Left ventricle myocardium inferior (tissue), 1 donor: Measurements from ENCODE around the gene H6PD. TPM values are rescaled to one million over a fixed set of nuclear protein-coding genes. Genes with fewer than 3 reads are reported as not detected.

Experiments used
- DNase-seq: peaks from one replicate; pipeline ENCODE4 v3.0.0-alpha.2; 2020
- H3K27ac ChIP-seq: fragments of 200-600 bp; replicated peaks from 2 replicates; pipeline ENCODE4 v1.8.0; 2021
- H3K27me3 ChIP-seq: fragments of 200-600 bp; 2 replicates; pipeline ENCODE4 v1.8.0; 2021; ENCODE audit warnings: low read depth
- H3K36me3 ChIP-seq: fragments of 200-600 bp; 2 replicates; pipeline ENCODE4 v1.8.0; 2021
- H3K4me1 ChIP-seq: fragments of 200-600 bp; 2 replicates; pipeline ENCODE4 v1.8.0; 2021
- H3K4me3 ChIP-seq: fragments of 200-600 bp; 2 replicates; pipeline ENCODE4 v1.8.0; 2021; ENCODE audit warnings: mild to moderate bottlenecking, moderate library complexity
- H3K9me3 ChIP-seq: fragments of 200-600 bp; replicated peaks from 2 replicates; pipeline ENCODE4 v1.8.0; 2021
- intact Hi-C: fragments of 100-400 bp; cut with micrococcal nuclease; formaldehyde crosslinking; loops from one replicate; pipeline ENCODE4 v1.11.0; 2022
- total RNA-seq: library from RNA; stranded (reverse); fragmentation: NEBNext Ultra II Directional; extraction: Animal tissue kit (Norgen Biotek cat#: 25700); gene quantifications from one replicate; pipeline ENCODE4 v1.2.1, GENCODE V29; 2021
- TF ChIP-seq, protein P1 (sequence below): fragments of 200-600 bp; IDR thresholded peaks from 2 replicates; pipeline ENCODE4 v1.8.0; 2021; ENCODE audit warnings: antibody characterized with exemption, mild to moderate bottlenecking, borderline replicate concordance
- donor health status: DM: no; HTN: yes; CAD: no; lungs with severe emphysema.

The H6PD gene
- total RNA-seq, 1 donor from 2014 or later: 21.9 TPM

DNA sequence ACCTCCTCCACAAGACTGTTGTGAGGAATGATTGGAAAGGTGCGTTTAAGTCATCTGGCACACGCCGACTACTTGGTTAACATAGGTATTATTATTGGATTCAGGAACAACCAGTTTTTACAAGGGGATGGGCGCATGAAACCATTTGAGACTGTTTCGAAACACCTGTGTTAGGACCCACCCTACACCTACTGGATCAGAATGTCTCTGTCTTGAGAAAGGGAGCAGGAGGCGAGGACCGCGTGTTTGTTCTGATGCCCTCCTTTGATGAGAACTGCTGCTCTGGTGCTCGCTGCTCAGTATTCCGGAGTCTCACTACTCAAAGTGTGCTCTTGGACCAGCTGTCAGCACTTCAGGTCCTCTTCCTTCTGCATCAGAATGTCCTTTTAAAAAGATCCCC is 7.3 kb downstream of the H6PD start:
- Histone ChIP-seq H3K4me1 (peaks cover 100% of the 10 kb centered on the region), H3K27ac (peak overlapping the region; percentile 97), H3K27me3 (no peaks in the 10 kb centered on the region), H3K36me3 (peaks cover 16% of the 10 kb centered on the region), H3K4me3 (peak overlapping the region; percentile 62), H3K9me3 (no peaks in the 10 kb centered on the region)
- TF ChIP-seq, protein P1, sequence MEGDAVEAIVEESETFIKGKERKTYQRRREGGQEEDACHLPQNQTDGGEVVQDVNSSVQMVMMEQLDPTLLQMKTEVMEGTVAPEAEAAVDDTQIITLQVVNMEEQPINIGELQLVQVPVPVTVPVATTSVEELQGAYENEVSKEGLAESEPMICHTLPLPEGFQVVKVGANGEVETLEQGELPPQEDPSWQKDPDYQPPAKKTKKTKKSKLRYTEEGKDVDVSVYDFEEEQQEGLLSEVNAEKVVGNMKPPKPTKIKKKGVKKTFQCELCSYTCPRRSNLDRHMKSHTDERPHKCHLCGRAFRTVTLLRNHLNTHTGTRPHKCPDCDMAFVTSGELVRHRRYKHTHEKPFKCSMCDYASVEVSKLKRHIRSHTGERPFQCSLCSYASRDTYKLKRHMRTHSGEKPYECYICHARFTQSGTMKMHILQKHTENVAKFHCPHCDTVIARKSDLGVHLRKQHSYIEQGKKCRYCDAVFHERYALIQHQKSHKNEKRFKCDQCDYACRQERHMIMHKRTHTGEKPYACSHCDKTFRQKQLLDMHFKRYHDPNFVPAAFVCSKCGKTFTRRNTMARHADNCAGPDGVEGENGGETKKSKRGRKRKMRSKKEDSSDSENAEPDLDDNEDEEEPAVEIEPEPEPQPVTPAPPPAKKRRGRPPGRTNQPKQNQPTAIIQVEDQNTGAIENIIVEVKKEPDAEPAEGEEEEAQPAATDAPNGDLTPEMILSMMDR: no peak
- DNase-seq: no peak
- intact Hi-C loops: no loop called here

DNA sequence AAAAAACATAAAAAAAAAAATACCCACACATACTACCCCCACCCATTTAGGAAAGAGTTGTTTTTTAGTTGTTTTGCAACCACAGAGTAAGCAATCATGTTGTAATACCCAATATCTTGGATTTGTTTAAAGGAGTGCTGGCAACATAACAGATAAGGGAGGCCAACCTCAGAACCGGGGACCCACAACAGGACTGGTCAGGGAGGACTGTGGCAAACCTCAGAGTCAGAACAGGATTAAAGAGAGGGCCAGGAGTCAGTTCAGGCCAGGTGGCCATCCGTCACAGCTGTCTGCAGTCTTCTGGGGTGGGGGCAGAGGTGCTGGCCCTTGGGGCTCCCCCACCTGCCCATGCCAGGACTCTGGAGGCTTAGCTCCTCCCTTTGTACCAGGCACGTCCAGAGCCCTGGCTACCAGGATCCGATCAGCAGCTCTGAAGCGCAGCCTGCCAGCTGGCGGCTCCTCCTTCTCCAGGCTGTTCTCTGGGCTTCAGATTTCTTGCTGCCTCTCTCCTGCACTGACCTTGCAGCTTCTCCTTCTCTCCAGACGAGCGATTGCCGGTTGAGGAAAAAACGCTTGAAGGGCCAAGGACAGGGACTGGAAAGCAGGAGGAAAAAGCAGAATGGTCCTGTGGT is 7.9 kb downstream of the H6PD start:
- peak overlapping the region; percentile 62 for H3K4me3 ChIP-seq
- intact Hi-C loops: no loop called here
- H3K4me1 ChIP-seq: peaks cover 100% of the 10 kb centered on the region
- TF ChIP-seq, protein P1: no peak
- H3K27ac ChIP-seq: peak overlapping the region; percentile 97
- H3K9me3 ChIP-seq: no peaks in the 10 kb centered on the region
- DNase-seq: peak; percentile 86
- H3K27me3 ChIP-seq: no peaks in the 10 kb centered on the region
- peaks cover 21% of the 10 kb centered on the region for H3K36me3 ChIP-seq

DNA sequence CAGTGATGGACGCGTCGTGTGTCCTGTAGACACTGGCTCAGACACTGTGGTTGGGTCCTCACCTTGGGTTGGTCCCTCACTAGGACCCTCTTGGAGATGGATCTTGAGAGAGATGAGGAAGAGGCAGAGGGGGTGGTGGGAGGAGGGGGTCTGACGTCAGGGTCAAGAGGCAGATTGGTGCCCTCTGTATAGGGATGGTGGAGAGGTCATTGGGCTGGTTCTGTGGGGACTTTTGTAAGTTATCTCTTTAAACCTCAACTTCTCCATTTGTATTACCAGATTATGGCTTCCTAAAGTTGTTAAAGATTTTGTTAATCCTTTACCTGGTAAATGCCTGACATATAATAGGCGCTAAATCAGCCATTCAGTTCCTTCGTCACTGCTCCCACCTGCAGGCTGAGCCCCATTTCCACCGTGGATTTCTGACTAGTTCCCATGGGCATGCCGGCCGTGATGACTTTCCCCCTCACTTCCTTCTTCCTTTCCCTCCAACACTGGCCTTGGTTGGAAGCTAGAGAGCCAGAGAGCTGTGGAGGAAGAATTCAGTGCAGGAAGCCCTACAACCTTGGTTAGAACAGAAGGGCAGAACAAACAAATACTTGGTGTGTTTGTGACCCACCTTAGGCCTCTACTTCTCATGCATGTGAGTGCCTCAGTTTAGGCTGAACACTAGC is 8.6 kb downstream of the H6PD start:
- intact Hi-C loops: no loop called here
- peak overlapping the region; percentile 97 for H3K27ac ChIP-seq
- TF ChIP-seq, protein P1: no peak
- H3K27me3 ChIP-seq: no peaks in the 10 kb centered on the region
- no peaks in the 10 kb centered on the region for H3K9me3 ChIP-seq
- H3K4me1 ChIP-seq: peaks cover 100% of the 10 kb centered on the region
- H3K4me3 ChIP-seq: peak overlapping the region; percentile 62
- no peak for DNase-seq
- peaks cover 28% of the 10 kb centered on the region for H3K36me3 ChIP-seq

DNA sequence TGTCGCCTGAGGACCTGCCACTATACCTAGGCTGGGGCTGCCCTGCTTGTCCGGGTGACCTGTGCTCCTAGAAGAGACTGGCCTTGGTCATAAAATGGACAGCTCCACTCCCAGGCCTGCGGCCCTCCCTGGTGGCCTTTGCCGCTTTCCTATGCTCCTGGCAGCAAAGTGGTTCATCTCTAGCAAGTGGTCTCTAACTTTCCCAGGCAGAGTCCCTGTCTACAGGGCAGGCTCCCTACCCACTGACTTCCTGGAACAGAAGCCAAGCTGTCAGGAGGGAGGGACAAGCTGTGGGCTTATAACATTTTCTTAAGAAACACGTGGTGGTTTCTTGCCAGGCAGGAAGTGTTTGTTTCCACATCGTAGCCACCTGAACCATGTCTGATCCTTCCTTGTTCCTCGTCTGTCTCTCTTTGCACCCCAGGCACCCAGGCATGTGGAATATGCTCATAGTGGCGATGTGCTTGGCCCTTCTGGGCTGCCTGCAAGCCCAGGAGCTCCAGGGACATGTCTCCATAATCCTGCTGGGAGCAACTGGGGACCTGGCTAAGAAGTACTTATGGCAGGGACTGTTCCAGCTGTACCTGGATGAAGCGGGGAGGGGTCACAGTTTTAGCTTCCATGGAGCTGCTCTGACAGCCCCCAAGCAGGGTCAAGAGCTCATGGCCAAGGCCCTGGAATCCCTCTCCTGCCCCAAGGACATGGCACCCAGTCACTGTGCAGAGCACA is 10.1 kb downstream of the H6PD start:
- no peaks in the 10 kb centered on the region for H3K9me3 ChIP-seq
- H3K4me3 ChIP-seq: no peak overlapping the region
- DNase-seq: no peak
- H3K27me3 ChIP-seq: no peaks in the 10 kb centered on the region
- H3K27ac ChIP-seq: peak overlapping the region; percentile 97
- intact Hi-C loops: no loop called here
- peaks cover 100% of the 10 kb centered on the region for H3K4me1 ChIP-seq
- TF ChIP-seq, protein P1: no peak
- peaks cover 28% of the 10 kb centered on the region for H3K36me3 ChIP-seq

DNA sequence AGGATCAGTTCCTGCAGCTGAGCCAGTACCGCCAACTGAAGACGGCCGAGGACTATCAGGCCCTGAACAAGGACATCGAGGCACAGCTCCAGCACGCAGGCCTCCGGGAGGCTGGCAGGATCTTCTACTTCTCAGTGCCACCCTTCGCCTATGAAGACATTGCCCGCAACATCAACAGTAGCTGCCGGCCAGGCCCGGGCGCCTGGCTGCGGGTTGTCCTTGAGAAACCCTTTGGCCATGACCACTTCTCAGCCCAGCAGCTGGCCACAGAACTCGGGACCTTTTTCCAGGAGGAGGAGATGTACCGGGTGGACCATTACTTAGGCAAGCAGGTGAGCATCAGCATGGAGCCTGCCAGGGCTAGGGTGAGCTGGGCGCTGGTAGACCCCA is 10.7 kb downstream of the H6PD start:
- peaks cover 28% of the 10 kb centered on the region for H3K36me3 ChIP-seq
- intact Hi-C loops: no loop called here

More for the DNA sequence above, 10.7 kb downstream of the H6PD start:
- no peak for DNase-seq
- Histone ChIP-seq H3K27me3 (no peaks in the 10 kb centered on the region), H3K4me1 (peaks cover 100% of the 10 kb centered on the region), H3K4me3 (no peak overlapping the region), H3K9me3 (no peaks in the 10 kb centered on the region), H3K27ac (peak overlapping the region; percentile 97)
- TF ChIP-seq, protein P1: no peak
